HCT116 (cell line): ENCODE data around the gene TSC22D1. TPM values are rescaled to one million over a fixed set of nuclear protein-coding genes. Genes with fewer than 3 reads are reported as not detected.

Experiments
- ATAC-seq: fragments of 200-7000 bp; cut with Tn5 transposase; 2 replicates; pipeline ENCODE4 v1.9.1; 2020; ENCODE audit warnings: mild to moderate bottlenecking, moderate library complexity
- BruUV-seq: library from RNA; stranded (reverse); fragments of 400-500 nt; replicated peaks from 2 replicates; lab custom pipeline; 2021; lab: Mats Ljungman, UMichigan
- CTCF ChIA-PET: fragments of 300-600 bp; sonication (Branson Sonifier 250); formaldehyde crosslinking; loops from one replicate; lab custom pipeline; 2021; ENCODE audit warnings: antibody characterized with exemption; lab: Charles Lee
- POLR2A ChIA-PET: fragments of 300-600, 350-600 bp; sonication (Branson Sonifier 250); formaldehyde crosslinking; loops from one replicate; lab custom pipeline; 2021; ENCODE audit warnings: antibody characterized with exemption; lab: Charles Lee
- RAD21 ChIA-PET, 2 experiments: fragments of 300-600 bp; sonication (Branson Sonifier 250); formaldehyde crosslinking; loops; one replicate each; lab custom pipeline; 2023; ENCODE audit warnings: low total read pairs in 2 of 2; ENCODE audit not compliant: uncharacterized antibody in 2 of 2, unreplicated experiment in 2 of 2, low non-redundant PET in 1 of 2; lab: Charles Lee
- DNase-seq: peaks from one replicate; pipeline ENCODE4 v3.0.0-alpha.2; 2010; ENCODE audit warnings: low read depth, low spot score
- H2AFZ ChIP-seq: fragments of 200-600 bp; shearing (Covaris generic), sonication (generic); 2 replicates; pipeline ENCODE4 v1.6.1; 2017; ENCODE audit warnings: low read depth, mixed run types, mixed read lengths, antibody characterized with exemption, low read length; ENCODE audit not compliant: poor library complexity, severe bottlenecking
- H3K27ac ChIP-seq: 2 replicates; pipeline ENCODE4 v1.5.1; 2012; ENCODE audit warnings: low read depth, low read length
- H3K27me3 ChIP-seq: fragments of 200-600 bp; sonication (generic); 2 replicates; pipeline ENCODE4 v1.6.1; 2016; ENCODE audit warnings: mixed run types, low read length, mixed read lengths; ENCODE audit not compliant: insufficient read depth
- H3K36me3 ChIP-seq, 2 experiments: fragments of 200-500 bp in 1 of 2; fragments of 200-600 bp in 1 of 2; sonication (Bioruptor generic) in 1 of 2; sonication (generic) in 1 of 2; 2 replicates each; pipeline versions ENCODE4 v1.5.1 to v1.6.1; 2014 to 2016; ENCODE audit warnings: low read length in 2 of 2, inconsistent platforms in 1 of 2, mixed read lengths in 1 of 2, mixed run types in 1 of 2; ENCODE audit not compliant: insufficient read depth in 2 of 2, control insufficient read depth in 1 of 2
- H3K4me1 ChIP-seq, 2 experiments: fragments of 200-600 bp in 1 of 2; sonication (generic) in 1 of 2; 2 replicates each; pipeline versions ENCODE4 v1.5.1 to v1.6.1; 2012 to 2017; ENCODE audit warnings: low read length in 2 of 2, inconsistent platforms in 1 of 2, mild to moderate bottlenecking in 1 of 2, mixed read lengths in 1 of 2, mixed run types in 1 of 2, moderate library complexity in 1 of 2; ENCODE audit not compliant: insufficient read depth in 2 of 2, control insufficient read depth in 1 of 2
- H3K4me2 ChIP-seq: fragments of 200-600 bp; sonication (generic); 2 replicates; pipeline ENCODE4 v1.6.1; 2017; ENCODE audit warnings: mixed run types, low read length, mixed read lengths
- H3K4me3 ChIP-seq, 2 experiments: fragments of 200-600 bp in 1 of 2; sonication (generic) in 1 of 2; replicated peaks in 1 of 2; 2 replicates each; pipeline ENCODE4 v1.5.1; 2011 to 2016; ENCODE audit warnings: low read length in 2 of 2, control low read depth in 1 of 2, low read depth in 1 of 2, mild to moderate bottlenecking in 1 of 2, mixed read lengths in 1 of 2, mixed run types in 1 of 2
- H3K79me2 ChIP-seq: fragments of 200-600 bp; sonication (generic); 2 replicates; pipeline ENCODE4 v1.6.1; 2017; ENCODE audit warnings: mild to moderate bottlenecking, mixed run types, low read length, moderate library complexity, mixed read lengths; ENCODE audit not compliant: insufficient read depth
- H3K9ac ChIP-seq: fragments of 200-600 bp; sonication (generic); 2 replicates; pipeline ENCODE4 v1.6.1; 2016; ENCODE audit warnings: low read length, mixed read lengths
- H3K9me2 ChIP-seq: fragments of 200-600 bp; sonication (generic), shearing (Covaris generic); 2 replicates; pipeline ENCODE4 v1.6.1; 2017; ENCODE audit warnings: mixed run types, mild to moderate bottlenecking, moderate library complexity; ENCODE audit not compliant: insufficient read depth
- H3K9me3 ChIP-seq, 2 experiments: fragments of 200-500 bp in 1 of 2; fragments of 200-600 bp in 1 of 2; sonication (Bioruptor generic) in 1 of 2; sonication (generic) in 1 of 2; 2 replicates each; pipeline ENCODE4 v1.6.1; 2014 to 2017; ENCODE audit warnings: low read length in 2 of 2, mixed read lengths in 2 of 2, inconsistent platforms in 1 of 2, low read depth in 1 of 2, mild to moderate bottlenecking in 1 of 2, mixed run types in 1 of 2, moderate library complexity in 1 of 2; ENCODE audit not compliant: control insufficient read depth in 1 of 2, insufficient read depth in 1 of 2
- H4K20me1 ChIP-seq: fragments of 200-600 bp; sonication (generic), shearing (Covaris generic); 2 replicates; pipeline ENCODE4 v1.6.1; 2017; ENCODE audit warnings: mixed run types, mild to moderate bottlenecking, moderate library complexity; ENCODE audit not compliant: insufficient read depth
- EGR1 ChIP-seq: IDR thresholded peaks from 2 replicates; pipeline ENCODE4 v1.6.1; 2012; ENCODE audit warnings: low read depth
- ELF1 ChIP-seq: IDR thresholded peaks from 2 replicates; pipeline ENCODE4 v1.6.1; 2012; ENCODE audit warnings: low read depth, borderline replicate concordance
- FOSL1 ChIP-seq: IDR thresholded peaks from 2 replicates; pipeline ENCODE4 v1.6.1; 2012; ENCODE audit warnings: low read depth
- JUND ChIP-seq: IDR thresholded peaks from 2 replicates; pipeline ENCODE4 v1.6.1; 2012
- POLR2AphosphoS5 ChIP-seq: IDR thresholded peaks from 2 replicates; pipeline ENCODE4 v1.6.1; 2011; ENCODE audit warnings: mild to moderate bottlenecking, low read depth, low read length, moderate library complexity
- SRF ChIP-seq: IDR thresholded peaks from 2 replicates; pipeline ENCODE4 v1.6.1; 2012; ENCODE audit warnings: low read depth
- ZNF274 ChIP-seq: fragments of 200-500 bp; sonication (Bioruptor generic); IDR thresholded peaks from 2 replicates; pipeline ENCODE4 v1.6.1; 2014; ENCODE audit warnings: mild to moderate bottlenecking, low read depth, low read length, inconsistent platforms
- intact Hi-C: fragments of 100-400 bp; cut with micrococcal nuclease; formaldehyde crosslinking; loops from 2 replicates; pipeline ENCODE4 v1.10.0; 2022
- total RNA-seq: library from RNA; stranded (reverse); gene quantifications from one replicate; pipeline ENCODE4 v1.2.1, GENCODE V29; 2021; ENCODE audit not compliant: unreplicated experiment
- TF ChIP-seq, protein P1 (sequence below): IDR thresholded peaks from 2 replicates; pipeline ENCODE4 v1.6.1; 2012; ENCODE audit warnings: low read depth
- TF ChIP-seq, protein P2 (sequence below): IDR thresholded peaks from 2 replicates; pipeline ENCODE4 v1.6.1; 2012
- TF ChIP-seq, protein P3 (sequence below), 3 experiments: fragments of 200-600 bp in 1 of 3; sonication (generic) in 1 of 3; IDR thresholded peaks in 2 of 3; conservative IDR thresholded peaks in 1 of 3; 2 replicates each; pipeline ENCODE4 v1.5.1; 2012 to 2017; ENCODE audit warnings: low read depth in 2 of 3, low read length in 2 of 3, antibody characterized with exemption in 1 of 3, borderline replicate concordance in 1 of 3, control low read depth in 1 of 3, mild to moderate bottlenecking in 1 of 3, mixed read lengths in 1 of 3, mixed run types in 1 of 3, moderate library complexity in 1 of 3; ENCODE audit not compliant: insufficient read depth in 1 of 3

TSC22D1 gene
- total RNA-seq, 1 experiment from 2014 or later, result 268 TPM

DNA sequence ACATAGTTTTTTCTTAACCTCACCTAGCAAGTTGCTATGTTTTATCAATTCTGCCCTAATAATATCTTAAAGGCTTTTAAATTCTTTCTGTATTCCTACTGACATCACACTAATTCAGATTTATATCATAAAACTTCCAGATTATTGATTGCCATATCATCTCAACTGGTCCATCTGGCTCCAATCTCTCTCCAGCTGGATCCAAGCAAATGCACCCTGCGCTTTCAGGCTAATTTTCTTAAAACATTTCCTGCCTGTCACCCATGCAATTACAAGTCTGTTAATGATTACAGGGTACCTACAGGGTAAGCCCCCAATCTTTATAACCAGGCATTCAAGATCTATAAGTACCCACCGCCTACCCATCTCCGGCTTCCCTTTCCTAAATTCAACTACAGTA, 107.3 kb downstream of the TSC22D1 start:
- peaks cover 2% of the 10 kb centered on the region; the same call in 1 of the 2 replicates for H3K79me2 ChIP-seq
- ATAC-seq (no peak), DNase-seq (no peak)
- RAD21 ChIA-PET, result interaction anchor here in 1 of 2 experiments (1.4 kb wide), 1 partner anchor 226 kb away, joined by 4 read pairs; no protein-coding TSS in a partner anchor
- H3K4me1 ChIP-seq, result peaks cover 4 to 27% of the 10 kb centered on the region in 2 experiments; a peak in 3 of 4 replicates
- no peaks in the 10 kb centered on the region for H4K20me1 ChIP-seq
- TF ChIP-seq JUND (no peak), ZNF274 (no peak), POLR2AphosphoS5 (no peak), EGR1 (no peak), SRF (no peak), FOSL1 (no peak), ELF1 (no peak)
- TF ChIP-seq, protein P1, sequence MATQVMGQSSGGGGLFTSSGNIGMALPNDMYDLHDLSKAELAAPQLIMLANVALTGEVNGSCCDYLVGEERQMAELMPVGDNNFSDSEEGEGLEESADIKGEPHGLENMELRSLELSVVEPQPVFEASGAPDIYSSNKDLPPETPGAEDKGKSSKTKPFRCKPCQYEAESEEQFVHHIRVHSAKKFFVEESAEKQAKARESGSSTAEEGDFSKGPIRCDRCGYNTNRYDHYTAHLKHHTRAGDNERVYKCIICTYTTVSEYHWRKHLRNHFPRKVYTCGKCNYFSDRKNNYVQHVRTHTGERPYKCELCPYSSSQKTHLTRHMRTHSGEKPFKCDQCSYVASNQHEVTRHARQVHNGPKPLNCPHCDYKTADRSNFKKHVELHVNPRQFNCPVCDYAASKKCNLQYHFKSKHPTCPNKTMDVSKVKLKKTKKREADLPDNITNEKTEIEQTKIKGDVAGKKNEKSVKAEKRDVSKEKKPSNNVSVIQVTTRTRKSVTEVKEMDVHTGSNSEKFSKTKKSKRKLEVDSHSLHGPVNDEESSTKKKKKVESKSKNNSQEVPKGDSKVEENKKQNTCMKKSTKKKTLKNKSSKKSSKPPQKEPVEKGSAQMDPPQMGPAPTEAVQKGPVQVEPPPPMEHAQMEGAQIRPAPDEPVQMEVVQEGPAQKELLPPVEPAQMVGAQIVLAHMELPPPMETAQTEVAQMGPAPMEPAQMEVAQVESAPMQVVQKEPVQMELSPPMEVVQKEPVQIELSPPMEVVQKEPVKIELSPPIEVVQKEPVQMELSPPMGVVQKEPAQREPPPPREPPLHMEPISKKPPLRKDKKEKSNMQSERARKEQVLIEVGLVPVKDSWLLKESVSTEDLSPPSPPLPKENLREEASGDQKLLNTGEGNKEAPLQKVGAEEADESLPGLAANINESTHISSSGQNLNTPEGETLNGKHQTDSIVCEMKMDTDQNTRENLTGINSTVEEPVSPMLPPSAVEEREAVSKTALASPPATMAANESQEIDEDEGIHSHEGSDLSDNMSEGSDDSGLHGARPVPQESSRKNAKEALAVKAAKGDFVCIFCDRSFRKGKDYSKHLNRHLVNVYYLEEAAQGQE, result no peak
- TF ChIP-seq, protein P2, sequence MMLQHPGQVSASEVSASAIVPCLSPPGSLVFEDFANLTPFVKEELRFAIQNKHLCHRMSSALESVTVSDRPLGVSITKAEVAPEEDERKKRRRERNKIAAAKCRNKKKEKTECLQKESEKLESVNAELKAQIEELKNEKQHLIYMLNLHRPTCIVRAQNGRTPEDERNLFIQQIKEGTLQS, result no peak
- TF ChIP-seq, protein P3, sequence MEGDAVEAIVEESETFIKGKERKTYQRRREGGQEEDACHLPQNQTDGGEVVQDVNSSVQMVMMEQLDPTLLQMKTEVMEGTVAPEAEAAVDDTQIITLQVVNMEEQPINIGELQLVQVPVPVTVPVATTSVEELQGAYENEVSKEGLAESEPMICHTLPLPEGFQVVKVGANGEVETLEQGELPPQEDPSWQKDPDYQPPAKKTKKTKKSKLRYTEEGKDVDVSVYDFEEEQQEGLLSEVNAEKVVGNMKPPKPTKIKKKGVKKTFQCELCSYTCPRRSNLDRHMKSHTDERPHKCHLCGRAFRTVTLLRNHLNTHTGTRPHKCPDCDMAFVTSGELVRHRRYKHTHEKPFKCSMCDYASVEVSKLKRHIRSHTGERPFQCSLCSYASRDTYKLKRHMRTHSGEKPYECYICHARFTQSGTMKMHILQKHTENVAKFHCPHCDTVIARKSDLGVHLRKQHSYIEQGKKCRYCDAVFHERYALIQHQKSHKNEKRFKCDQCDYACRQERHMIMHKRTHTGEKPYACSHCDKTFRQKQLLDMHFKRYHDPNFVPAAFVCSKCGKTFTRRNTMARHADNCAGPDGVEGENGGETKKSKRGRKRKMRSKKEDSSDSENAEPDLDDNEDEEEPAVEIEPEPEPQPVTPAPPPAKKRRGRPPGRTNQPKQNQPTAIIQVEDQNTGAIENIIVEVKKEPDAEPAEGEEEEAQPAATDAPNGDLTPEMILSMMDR (IDR thresholded peaks at IDR 0.05 in 2 of 3, conservative IDR thresholded peaks at IDR 0.05 in 1 of 3; ENCODE audit: borderline replicate concordance in 1 of 3, insufficient read depth in 1 of 3, low read depth in 2 of 3, low read length in 2 of 3), result no peak
- intact Hi-C loops, result no loop called here
- no peak overlapping the region for H2AFZ ChIP-seq
- CTCF ChIA-PET, result interaction anchor here (1.9 to 2.8 kb wide), 4 partner anchors 8 to 564 kb away, joined by 5 to 24 read pairs (median 6); no protein-coding TSS in a partner anchor
- H3K4me3 ChIP-seq, result no peak overlapping the region
- H3K4me2 ChIP-seq, result no peak overlapping the region
- H3K9me2 ChIP-seq, result no peaks in the 10 kb centered on the region
- BruUV-seq, result no TSS peak
- POLR2A ChIA-PET, result interaction anchor here (1.5 kb wide), 1 partner anchor 32 kb away, joined by 8 read pairs; no protein-coding TSS in a partner anchor
- H3K9me3 ChIP-seq, result no peaks in the 10 kb centered on the region
- H3K9ac ChIP-seq, result no peak overlapping the region
- no peaks in the 10 kb centered on the region for H3K36me3 ChIP-seq
- H3K27me3 ChIP-seq, result no peaks in the 10 kb centered on the region
- no peak overlapping the region for H3K27ac ChIP-seq
